HG03108 (cell line): ENCODE data around the gene CNKSR1.
"Not testable (repeated sequence)": the region's sequence is repeated elsewhere in the genome, so short reads cannot be mapped to it uniquely, and the experiment has no call there.

ENCODE experiments used
- ATAC-seq: cut with Tn5 transposase; IDR thresholded peaks from one replicate; pipeline ENCODE4 v1.9.1; 2021; ENCODE audit warnings: moderate library complexity; ENCODE audit not compliant: unreplicated experiment

CNKSR1 gene

GRCh38 chr1:26225033-26225831, 47.9 kb downstream of the CNKSR1 start:
- no peak for ATAC-seq

DNA sequence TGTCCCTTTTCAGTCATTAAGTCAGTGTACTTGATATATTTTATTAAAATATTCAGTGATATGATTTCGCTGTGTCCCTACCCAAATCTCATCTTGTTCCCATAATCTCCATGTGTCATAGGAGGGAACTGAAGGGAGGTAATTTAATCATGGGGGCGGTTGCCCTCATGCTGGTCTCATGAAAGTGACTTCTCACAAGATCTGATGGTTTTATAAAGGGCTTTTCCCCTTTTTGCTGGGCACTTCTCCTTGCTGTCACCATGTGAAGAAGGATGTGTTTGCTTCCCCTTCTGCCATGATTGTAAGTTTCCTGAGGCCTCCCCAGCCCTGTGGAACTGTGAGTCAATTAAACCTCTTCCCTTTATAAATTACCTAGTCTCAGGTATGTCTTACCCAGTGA, 53.4 kb downstream of the CNKSR1 start:
- ATAC-seq: not testable (repeated sequence)

- peak; percentile 83 for ATAC-seq
Measured at GRCh38 chr1:26233903-26234643, 56.8 kb downstream of the CNKSR1 start, which contains the start of gene CEP85. Gene CEP85, plus strand, starts transcription at chr1:26234200. Its CDS starts 5,584 bp downstream, at chr1:26239784.

DNA sequence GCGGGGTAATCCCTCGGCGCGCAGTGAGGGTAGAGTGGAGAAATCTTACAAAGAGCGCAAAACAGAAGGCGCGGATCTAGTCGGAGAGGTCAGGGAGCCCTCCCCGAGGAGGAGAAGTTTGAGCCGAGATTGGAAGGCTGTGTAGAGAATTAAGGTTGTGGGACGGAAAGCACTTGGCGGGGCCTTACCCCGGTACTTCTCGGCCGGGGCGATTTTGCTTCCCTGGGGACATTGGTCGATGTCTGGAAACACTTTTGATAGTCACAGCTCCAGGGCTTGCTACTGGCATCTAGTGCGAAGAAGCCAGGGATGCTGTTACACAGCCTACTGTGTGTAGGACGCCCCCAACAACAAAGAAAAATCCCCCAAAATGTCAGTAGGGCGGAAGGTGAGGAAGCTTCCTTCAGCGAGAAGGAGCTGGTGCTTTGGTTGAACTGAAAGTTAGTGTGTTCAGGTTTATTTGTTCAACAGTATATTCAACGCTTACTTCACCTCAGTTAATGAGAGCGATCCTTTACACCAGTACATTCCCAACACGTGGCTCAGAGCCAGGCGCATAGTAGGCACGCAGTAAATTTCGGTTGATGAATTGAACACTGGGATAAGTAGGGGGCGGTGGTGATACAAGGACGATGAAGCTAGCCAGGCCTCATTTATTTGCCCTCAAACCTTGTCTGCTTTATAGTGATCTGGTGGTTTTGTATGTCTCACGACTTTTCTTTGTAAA, 57.5 kb downstream of the CNKSR1 start:
- peak; percentile 5 for ATAC-seq

GRCh38 chr1:26237230-26237966, 60.1 kb downstream of the CNKSR1 start:
- no peak for ATAC-seq
